H9 (cell line): ENCODE measurements around the gene POP4. TPM values are rescaled to one million over a fixed set of nuclear protein-coding genes. Genes with fewer than 3 reads are reported as not detected.

Source experiments
- DNase-seq: peaks from one replicate; pipeline ENCODE4 v3.0.0-alpha.2; 2017
- H2AFZ ChIP-seq: one replicate; pipeline ENCODE4 v1.6.1; 2013; ENCODE audit warnings: mild to moderate bottlenecking, low read length, control low read depth, moderate library complexity
- H2AK5ac ChIP-seq: 2 replicates; pipeline ENCODE4 v1.6.1; 2013; ENCODE audit warnings: low read length, control low read depth, mixed read lengths; ENCODE audit not compliant: insufficient read length
- H2BK120ac ChIP-seq: one replicate; pipeline ENCODE4 v1.6.1; 2013; ENCODE audit warnings: low read depth, mild to moderate bottlenecking, low read length, control low read depth, inconsistent platforms; ENCODE audit not compliant: poor library complexity, severe bottlenecking
- H2BK12ac ChIP-seq: 2 replicates; pipeline ENCODE4 v1.6.1; 2013; ENCODE audit warnings: low read length, control low read depth, mixed read lengths, low read depth; ENCODE audit not compliant: insufficient read length
- H2BK15ac ChIP-seq: 2 replicates; pipeline ENCODE4 v1.6.1; 2013; ENCODE audit warnings: low read depth, low read length, control low read depth
- H2BK20ac ChIP-seq: one replicate; pipeline ENCODE4 v1.6.1; 2013; ENCODE audit warnings: low read depth, mild to moderate bottlenecking, low read length, control low read depth, inconsistent platforms; ENCODE audit not compliant: poor library complexity, severe bottlenecking
- H2BK5ac ChIP-seq: 2 replicates; pipeline ENCODE4 v1.6.1; 2013; ENCODE audit warnings: low read length, control low read depth, mixed read lengths; ENCODE audit not compliant: insufficient read length
- H3K14ac ChIP-seq: 2 replicates; pipeline ENCODE4 v1.6.1; 2013; ENCODE audit warnings: low read length, control low read depth; ENCODE audit not compliant: insufficient read depth
- H3K18ac ChIP-seq: 2 replicates; pipeline ENCODE4 v1.6.1; 2013; ENCODE audit warnings: low read depth, mild to moderate bottlenecking, mixed read lengths, low read length, control low read depth; ENCODE audit not compliant: insufficient read length
- H3K23ac ChIP-seq: 2 replicates; pipeline ENCODE4 v1.6.1; 2013; ENCODE audit warnings: low read length, control low read depth, mixed read lengths, low read depth; ENCODE audit not compliant: insufficient read length
- H3K23me2 ChIP-seq: 2 replicates; pipeline ENCODE4 v1.6.1; 2013; ENCODE audit warnings: low read depth, mild to moderate bottlenecking, mixed read lengths, low read length, control low read depth; ENCODE audit not compliant: insufficient read length, poor library complexity, severe bottlenecking
- H3K27ac ChIP-seq: 2 replicates; pipeline ENCODE4 v1.5.1; 2013; ENCODE audit warnings: low read length, control low read depth, mixed read lengths, low read depth; ENCODE audit not compliant: insufficient read length
- H3K27me3 ChIP-seq: 2 replicates; pipeline ENCODE4 v1.6.1; 2013; ENCODE audit warnings: low read length, control low read depth, inconsistent platforms; ENCODE audit not compliant: insufficient read depth
- H3K4ac ChIP-seq: 2 replicates; pipeline ENCODE4 v1.6.1; 2013; ENCODE audit warnings: low read depth, mild to moderate bottlenecking, control low read depth, inconsistent platforms, low read length, moderate library complexity
- H3K4me1 ChIP-seq: 2 replicates; pipeline ENCODE4 v1.6.1; 2013; ENCODE audit warnings: low read length, control low read depth, inconsistent platforms; ENCODE audit not compliant: insufficient read depth
- H3K4me2 ChIP-seq: 2 replicates; pipeline ENCODE4 v1.6.1; 2013; ENCODE audit warnings: low read length, control low read depth, mixed read lengths; ENCODE audit not compliant: insufficient read length, insufficient read depth
- H3K56ac ChIP-seq: 2 replicates; pipeline ENCODE4 v1.6.1; 2013; ENCODE audit warnings: low read depth, mild to moderate bottlenecking, mixed read lengths, low read length, control low read depth; ENCODE audit not compliant: insufficient read length
- H3K79me1 ChIP-seq: 2 replicates; pipeline ENCODE4 v1.6.1; 2013; ENCODE audit warnings: low read depth, mild to moderate bottlenecking, moderate library complexity, low read length, control low read depth, inconsistent platforms; ENCODE audit not compliant: insufficient read depth, poor library complexity, severe bottlenecking
- H3K79me2 ChIP-seq: 2 replicates; pipeline ENCODE4 v1.6.1; 2013; ENCODE audit warnings: low read length, control low read depth, inconsistent platforms; ENCODE audit not compliant: insufficient read depth
- H3K9ac ChIP-seq: 2 replicates; pipeline ENCODE4 v1.6.1; 2013; ENCODE audit warnings: low read length, control low read depth, mixed read lengths; ENCODE audit not compliant: insufficient read length; ENCODE audit errors: extremely low read depth
- H3K9me3 ChIP-seq: one replicate; pipeline ENCODE4 v1.6.1; 2013; ENCODE audit warnings: low read depth, low read length, inconsistent platforms; ENCODE audit not compliant: control insufficient read depth
- H3T11ph ChIP-seq: one replicate; pipeline ENCODE4 v1.6.1; 2013; ENCODE audit warnings: mild to moderate bottlenecking, low read length, control low read depth, inconsistent platforms
- H4K20me1 ChIP-seq: one replicate; pipeline ENCODE4 v1.6.1; 2013; ENCODE audit not compliant: control insufficient read depth, insufficient read length, insufficient read depth
- H4K5ac ChIP-seq: 2 replicates; pipeline ENCODE4 v1.6.1; 2013; ENCODE audit warnings: low read depth, mild to moderate bottlenecking, mixed read lengths, low read length, control low read depth; ENCODE audit not compliant: insufficient read length
- H4K8ac ChIP-seq: replicated peaks from 2 replicates; pipeline ENCODE4 v1.6.1; 2013; ENCODE audit warnings: low read length, control low read depth, mixed read lengths, low read depth; ENCODE audit not compliant: insufficient read length
- H4K91ac ChIP-seq: 2 replicates; pipeline ENCODE4 v1.6.1; 2013; ENCODE audit warnings: low read depth, mild to moderate bottlenecking, moderate library complexity, mixed read lengths, low read length, control low read depth; ENCODE audit not compliant: insufficient read length
- H3K27ac Mint-ChIP-seq, 3 experiments: 2 replicates in 2 of 3; 3 replicates in 1 of 3; pipeline ENCODE4 v1.8.0; 2020 to 2021; ENCODE audit warnings: mixed read lengths in 3 of 3, mild to moderate bottlenecking in 1 of 3, moderate library complexity in 1 of 3
- H3K27me3 Mint-ChIP-seq: 2 replicates; pipeline ENCODE4 v1.8.0; 2021; ENCODE audit warnings: low read depth, mild to moderate bottlenecking, moderate library complexity, mixed read lengths
- H3K36me3 Mint-ChIP-seq, 3 experiments: 2 replicates in 2 of 3; 3 replicates in 1 of 3; pipeline ENCODE4 v1.8.0; 2020 to 2021; ENCODE audit warnings: low read depth in 3 of 3, mixed read lengths in 3 of 3; ENCODE audit not compliant: insufficient read depth in 1 of 3
- H3K4me1 Mint-ChIP-seq, 2 experiments: 2 replicates each; pipeline ENCODE4 v1.8.0; 2020; ENCODE audit warnings: mixed read lengths in 2 of 2
- H3K4me3 Mint-ChIP-seq, 2 experiments: 2 replicates in 1 of 2; 3 replicates in 1 of 2; pipeline ENCODE4 v1.8.0; 2020 to 2021; ENCODE audit warnings: mild to moderate bottlenecking in 2 of 2, mixed read lengths in 2 of 2, moderate library complexity in 1 of 2
- H3K9me3 Mint-ChIP-seq, 2 experiments: 2 replicates in 1 of 2; 3 replicates in 1 of 2; pipeline ENCODE4 v1.8.0; 2020; ENCODE audit warnings: mild to moderate bottlenecking in 2 of 2, mixed read lengths in 2 of 2, moderate library complexity in 1 of 2
- WGBS: extraction: QIAGEN DNeasy Blood & Tissue Kit; methylation state at CpG from one replicate; pipeline ENCODE4 v1.1.7; 2013; ENCODE audit warnings: missing lambda C conversion rate, low lambda C conversion rate, mixed read lengths; ENCODE audit not compliant: insufficient read length; ENCODE audit errors: extremely low coverage; 5-methylcytosine and 5-hydroxymethylcytosine counted together
- total RNA-seq: library from RNA; stranded (reverse); gene quantifications from 2 replicates; pipeline ENCODE4 v1.2.1, GENCODE V29; 2021
- TF ChIP-seq, protein P1 (sequence below): fragments of 200-600 bp; sonication (generic); conservative IDR thresholded peaks from 3 replicates; pipeline ENCODE4 v1.8.0; 2021; ENCODE audit warnings: antibody characterized with exemption, mild to moderate bottlenecking

Gene POP4
- total RNA-seq, 1 experiment from 2014 or later, result 51.4 TPM

DNA sequence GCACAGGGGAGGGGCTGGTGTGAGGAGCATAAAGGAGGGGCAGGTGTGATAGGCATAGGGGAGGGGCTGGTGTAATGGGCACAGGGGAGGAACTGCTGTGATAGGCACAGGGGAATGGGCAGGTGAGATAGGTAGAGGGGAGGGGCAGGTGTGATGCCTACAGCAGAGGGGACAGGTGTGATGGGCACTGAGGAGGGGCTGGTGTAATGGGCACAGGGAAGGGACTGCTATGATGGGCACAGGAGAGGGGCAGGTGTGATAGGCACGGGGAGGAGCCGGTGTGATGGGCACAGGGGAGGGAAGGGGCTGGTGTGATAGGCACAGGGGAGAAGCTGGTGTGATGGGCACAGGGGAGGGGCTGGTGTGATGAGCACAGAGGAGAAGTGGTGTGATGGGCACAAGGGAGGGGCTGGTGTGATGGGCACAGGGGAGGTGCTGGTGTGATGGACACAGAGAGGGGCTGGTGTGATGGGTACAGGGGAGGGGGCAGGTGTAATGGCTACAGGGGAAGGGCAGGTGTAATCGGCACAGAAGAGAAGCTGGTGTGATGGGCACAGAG lies 39.5 kb upstream of the POP4 start:
- TF ChIP-seq, protein P1, sequence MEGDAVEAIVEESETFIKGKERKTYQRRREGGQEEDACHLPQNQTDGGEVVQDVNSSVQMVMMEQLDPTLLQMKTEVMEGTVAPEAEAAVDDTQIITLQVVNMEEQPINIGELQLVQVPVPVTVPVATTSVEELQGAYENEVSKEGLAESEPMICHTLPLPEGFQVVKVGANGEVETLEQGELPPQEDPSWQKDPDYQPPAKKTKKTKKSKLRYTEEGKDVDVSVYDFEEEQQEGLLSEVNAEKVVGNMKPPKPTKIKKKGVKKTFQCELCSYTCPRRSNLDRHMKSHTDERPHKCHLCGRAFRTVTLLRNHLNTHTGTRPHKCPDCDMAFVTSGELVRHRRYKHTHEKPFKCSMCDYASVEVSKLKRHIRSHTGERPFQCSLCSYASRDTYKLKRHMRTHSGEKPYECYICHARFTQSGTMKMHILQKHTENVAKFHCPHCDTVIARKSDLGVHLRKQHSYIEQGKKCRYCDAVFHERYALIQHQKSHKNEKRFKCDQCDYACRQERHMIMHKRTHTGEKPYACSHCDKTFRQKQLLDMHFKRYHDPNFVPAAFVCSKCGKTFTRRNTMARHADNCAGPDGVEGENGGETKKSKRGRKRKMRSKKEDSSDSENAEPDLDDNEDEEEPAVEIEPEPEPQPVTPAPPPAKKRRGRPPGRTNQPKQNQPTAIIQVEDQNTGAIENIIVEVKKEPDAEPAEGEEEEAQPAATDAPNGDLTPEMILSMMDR, result no peak
- Histone ChIP-seq H4K91ac (no peak overlapping the region), H3K14ac (no peak overlapping the region; the same call in 1 of the 2 replicates), H4K20me1 (no peaks in the 10 kb centered on the region), H3K56ac (no peak overlapping the region), H3K9ac (no peak overlapping the region), H2BK120ac (no peak overlapping the region), H2AK5ac (no peak overlapping the region), H4K5ac (no peak overlapping the region), H3K79me1 (no peaks in the 10 kb centered on the region), H3K4ac (no peak overlapping the region), H3K23ac (no peak overlapping the region), H3K9me3 (no peaks in the 10 kb centered on the region), H3K4me2 (no peak overlapping the region), H3T11ph (no peak overlapping the region), H4K8ac (no peak overlapping the region), H3K79me2 (no peaks in the 10 kb centered on the region), H3K23me2 (no peaks in the 10 kb centered on the region), H2BK15ac (no peak overlapping the region), H2BK12ac (no peak overlapping the region), H2BK20ac (no peak overlapping the region), H3K27ac (no peak overlapping the region), H3K27me3 (no peaks in the 10 kb centered on the region), H3K18ac (no peak overlapping the region), H2BK5ac (no peak overlapping the region), H2AFZ (no peak overlapping the region), H3K4me1 (no peaks in the 10 kb centered on the region; the same call in 1 of the 2 replicates)
- no peak for DNase-seq
- no peaks in the 10 kb centered on the region for H3K36me3 Mint-ChIP-seq
- H3K27ac Mint-ChIP-seq, result no peak overlapping the region
- no peaks in the 10 kb centered on the region for H3K9me3 Mint-ChIP-seq
- peaks cover 33% of the 10 kb centered on the region for H3K27me3 Mint-ChIP-seq
- peaks cover 4 to 13% of the 10 kb centered on the region in 2 experiments for H3K4me1 Mint-ChIP-seq
- H3K4me3 Mint-ChIP-seq, result no peak overlapping the region
- no CpG with 5 or more reads among the region's 3 CpGs for WGBS
